ENCODE data around the gene CNTNAP2.
A peak's percentile ranks its signal among the peaks of the same experiment; 100 is the strongest.

CNTNAP2 gene

GRCh38 chr7:148135997-148136396, 2019.4 kb downstream of the CNTNAP2 start:
- no peak overlapping the region for H3K4me3 ChIP-seq (ENCODE audit: low read depth, low read length)
- TF ChIP-seq CTCF (IDR thresholded peaks at IDR 0.05; ENCODE audit: low read depth, low read length), result no peak
- in situ Hi-C loops (cut with HindIII; ENCODE audit: low sequenced_read_pairs), result no loop called here
- no peak for DNase-seq (ENCODE audit: low read depth, low spot score)

- H3K4me3 ChIP-seq (ENCODE audit: low read depth, low read length), result no peak overlapping the region
- in situ Hi-C loops (cut with HindIII; ENCODE audit: low sequenced_read_pairs), result no loop called here
- peak; percentile 27 for DNase-seq (ENCODE audit: low read depth, low spot score)
- peak; percentile 42 for TF ChIP-seq CTCF (IDR thresholded peaks at IDR 0.05; ENCODE audit: low read depth, low read length)
Observed at GRCh38 chr7:148142660-148143248, 2026.2 kb downstream of the CNTNAP2 start.

GRCh38 chr7:148144827-148145226, 2028.2 kb downstream of the CNTNAP2 start:
- no peak overlapping the region for H3K4me3 ChIP-seq (ENCODE audit: low read depth, low read length)
- TF ChIP-seq CTCF (IDR thresholded peaks at IDR 0.05; ENCODE audit: low read depth, low read length), result no peak
- in situ Hi-C loops (cut with HindIII; ENCODE audit: low sequenced_read_pairs), result no loop called here
- DNase-seq (ENCODE audit: low read depth, low spot score), result no peak

- DNase-seq (ENCODE audit: low read depth, low spot score), result no peak
- no peak for TF ChIP-seq CTCF (IDR thresholded peaks at IDR 0.05; ENCODE audit: low read depth, low read length)
- H3K4me3 ChIP-seq (ENCODE audit: low read depth, low read length), result no peak overlapping the region
- in situ Hi-C loops (cut with HindIII; ENCODE audit: low sequenced_read_pairs), result no loop called here
Observed at GRCh38 chr7:148146346-148146745, 2029.7 kb downstream of the CNTNAP2 start.

GRCh38 chr7:148147438-148147837, 2030.8 kb downstream of the CNTNAP2 start:
- DNase-seq (ENCODE audit: low read depth, low spot score), result no peak
- in situ Hi-C loops (cut with HindIII; ENCODE audit: low sequenced_read_pairs), result no loop called here
- no peak overlapping the region for H3K4me3 ChIP-seq (ENCODE audit: low read depth, low read length)
- TF ChIP-seq CTCF (IDR thresholded peaks at IDR 0.05; ENCODE audit: low read depth, low read length), result no peak

- in situ Hi-C loops (cut with HindIII; ENCODE audit: low sequenced_read_pairs), result no loop called here
- DNase-seq (ENCODE audit: low read depth, low spot score), result no peak
- no peak for TF ChIP-seq CTCF (IDR thresholded peaks at IDR 0.05; ENCODE audit: low read depth, low read length)
- H3K4me3 ChIP-seq (ENCODE audit: low read depth, low read length), result no peak overlapping the region
Observed at GRCh38 chr7:148148456-148148855, 2031.9 kb downstream of the CNTNAP2 start.

GRCh38 chr7:148149730-148150129, 2033.1 kb downstream of the CNTNAP2 start:
- no peak overlapping the region for H3K4me3 ChIP-seq (ENCODE audit: low read depth, low read length)
- no peak for DNase-seq (ENCODE audit: low read depth, low spot score)
- in situ Hi-C loops (cut with HindIII; ENCODE audit: low sequenced_read_pairs), result no loop called here
- no peak for TF ChIP-seq CTCF (IDR thresholded peaks at IDR 0.05; ENCODE audit: low read depth, low read length)

Data from astrocyte of the spinal cord (primary cell).